GM12878 (cell line): ENCODE results near the gene UBXN7. TPM values are rescaled to one million over a fixed set of nuclear protein-coding genes. Genes with fewer than 3 reads are reported as not detected.

Experiments used
- ATAC-seq: fragments of 200-7000 bp; cut with Tn5 transposase; 3 replicates; pipeline ENCODE4 v1.9.1; 2020; ENCODE audit warnings: mild to moderate bottlenecking, moderate library complexity
- BruUV-seq: library from RNA; stranded (reverse); fragments of 400-500 nt; replicated peaks from 2 replicates; lab custom pipeline; 2021; lab: Mats Ljungman, UMichigan
- CTCF ChIA-PET: fragments of 300-600 bp; sonication (Branson Sonifier 250); formaldehyde crosslinking; extraction: SDS; loops from one replicate; lab custom pipeline; 2021; ENCODE audit warnings: inconsistent platforms; lab: Yijun Ruan, JAX
- POLR2A ChIA-PET: fragments of 350-600 bp; formaldehyde crosslinking; extraction: SDS; loops from one replicate; lab custom pipeline; 2021; ENCODE audit warnings: inconsistent platforms; lab: Charles Lee
- RAD21 ChIA-PET: fragments of 300-600 bp; sonication (Branson Sonifier 250); formaldehyde crosslinking; loops from one replicate; lab custom pipeline; 2023; ENCODE audit warnings: antibody characterized with exemption; ENCODE audit not compliant: unreplicated experiment; lab: Charles Lee
- SMC1A ChIA-PET: fragments of 300-600 bp; sonication (Branson Sonifier 250); formaldehyde crosslinking; loops from one replicate; lab custom pipeline; 2023; ENCODE audit not compliant: unreplicated experiment, uncharacterized antibody; lab: Charles Lee
- DNase-seq: peaks from one replicate; pipeline ENCODE4 v3.0.0-alpha.2; 2011; ENCODE audit warnings: low read depth, low spot score
- FAIRE-seq: peaks from 3 replicates; lab custom pipeline; 2011; peaks lifted over from hg19 to GRCh38; lab: Jason Lieb, UNC
- H2AFZ ChIP-seq: 2 replicates; pipeline ENCODE4 v1.6.0; 2011; ENCODE audit warnings: low read depth, low read length, control low read depth; ENCODE audit not compliant: control insufficient read depth
- H3K27ac ChIP-seq: 2 replicates; pipeline ENCODE4 v1.5.1; 2011; ENCODE audit warnings: control low read depth; ENCODE audit not compliant: control insufficient read depth, insufficient read depth
- H3K27me3 ChIP-seq, 2 experiments: replicated peaks in 1 of 2; 2 replicates each; pipeline versions ENCODE4 v1.6.0 to v1.6.1; 2011; ENCODE audit warnings: low read length in 1 of 2; ENCODE audit not compliant: control insufficient read depth in 2 of 2, insufficient read depth in 2 of 2
- H3K36me3 ChIP-seq, 2 experiments: 2 replicates each; pipeline ENCODE4 v1.5.1; 2011; ENCODE audit warnings: low read length in 1 of 2; ENCODE audit not compliant: control insufficient read depth in 2 of 2, insufficient read depth in 2 of 2
- H3K4me1 ChIP-seq: 2 replicates; pipeline ENCODE4 v1.6.1; 2011; ENCODE audit warnings: mild to moderate bottlenecking, low read length, moderate library complexity, mixed read lengths; ENCODE audit not compliant: control insufficient read depth, insufficient read depth
- H3K4me2 ChIP-seq: 2 replicates; pipeline ENCODE4 v1.6.0; 2011; ENCODE audit warnings: control low read depth; ENCODE audit not compliant: control insufficient read depth, insufficient read depth
- H3K4me3 ChIP-seq: fragments of 200-600 bp; sonication (generic); 2 replicates; pipeline ENCODE4 v1.5.1; 2016
- H3K79me2 ChIP-seq: 2 replicates; pipeline ENCODE4 v1.6.0; 2011; ENCODE audit warnings: low read length; ENCODE audit not compliant: control insufficient read depth, insufficient read depth
- H3K9ac ChIP-seq: 2 replicates; pipeline ENCODE4 v1.8.0; 2011; ENCODE audit warnings: low read length, control low read depth, mixed read lengths; ENCODE audit not compliant: control insufficient read depth, insufficient read depth
- H3K9me3 ChIP-seq: replicated peaks from 3 replicates; pipeline ENCODE4 v1.5.1; 2011; ENCODE audit warnings: mild to moderate bottlenecking, low read length; ENCODE audit not compliant: control insufficient read depth, insufficient read depth
- H4K20me1 ChIP-seq: 2 replicates; pipeline ENCODE4 v1.6.0; 2011; ENCODE audit not compliant: control insufficient read depth, insufficient read depth
- ASH2L ChIP-seq: fragments of 300-600, 200-600 bp; sonication (generic); IDR thresholded peaks from 2 replicates; pipeline ENCODE4 v1.6.1; 2017; ENCODE audit warnings: low read depth, mild to moderate bottlenecking, borderline replicate concordance
- CBFB ChIP-seq: IDR thresholded peaks from 2 replicates; pipeline ENCODE4 v1.6.1; 2016; ENCODE audit warnings: antibody characterized with exemption, low read depth
- ELK1 ChIP-seq: IDR thresholded peaks from 2 replicates; pipeline ENCODE4 v1.6.1; 2012; ENCODE audit warnings: low read depth, low read length, improper control_type of control experiment
- HSF1 ChIP-seq: fragments of 150-350 bp; IDR thresholded peaks from 2 replicates; pipeline ENCODE4 v1.6.1; 2014; ENCODE audit warnings: mild to moderate bottlenecking, low read depth, low read length
- IRF4 ChIP-seq: IDR thresholded peaks from 2 replicates; pipeline ENCODE4 v1.6.1; 2011; ENCODE audit warnings: low read depth, low read length
- NBN ChIP-seq: fragments of 450-650 bp; IDR thresholded peaks from 2 replicates; pipeline ENCODE4 v1.6.1; 2016
- SMAD5 ChIP-seq: IDR thresholded peaks from 2 replicates; pipeline ENCODE4 v1.6.1; 2016; ENCODE audit warnings: antibody characterized with exemption, low read depth
- SPI1 ChIP-seq: IDR thresholded peaks from 2 replicates; pipeline ENCODE4 v1.6.1; 2011; ENCODE audit warnings: low read depth, mild to moderate bottlenecking, low read length, moderate library complexity, borderline replicate concordance; ENCODE audit not compliant: insufficient read depth
- ZNF207 ChIP-seq: fragments of 450-650 bp; IDR thresholded peaks from 2 replicates; pipeline ENCODE4 v1.6.1; 2014; ENCODE audit warnings: antibody characterized with exemption, mild to moderate bottlenecking, borderline replicate concordance
- ZNF274 ChIP-seq: IDR thresholded peaks from one replicate; pipeline ENCODE4 v1.8.0; 2011; ENCODE audit not compliant: insufficient read length, insufficient read depth
- WGBS: methylation state at CpG from one replicate; pipeline ENCODE4 v1.1.6; 2016; ENCODE audit warnings: low lambda C conversion rate; ENCODE audit not compliant: insufficient replicate concordance, insufficient coverage; ENCODE audit errors: missing lambda C conversion rate; 5-methylcytosine and 5-hydroxymethylcytosine counted together
- in situ Hi-C: fragments of 300-500 bp; cut with MboI; formaldehyde crosslinking; loops from 9 replicates; pipeline ENCODE4 v1.14.3; 2018; ENCODE audit warnings: mixed read lengths
- intact Hi-C: fragments of 100-400 bp; cut with micrococcal nuclease; formaldehyde crosslinking; loops from one replicate; pipeline ENCODE4 v1.14.2; 2022; ENCODE audit not compliant: unreplicated experiment
- polyA plus RNA-seq, 11 experiments: library from polyadenylated mRNA; depleted of rRNA in 4 of 11; unstranded in 6 of 11; stranded (reverse) in 5 of 11; fragments of >200 nt; fragmentation: Nextera tagmentation in 4 of 11; fragmentation: Illumina TruSeq in 1 of 11; extraction: Ambion mirVana in 4 of 11; extraction: Trizol in 1 of 11; gene quantifications; 1 replicate in 1 of 11; 2 replicates in 10 of 11; pipeline versions ENCODE4 v1.2.1 to v1.2.3, GENCODE V29; 2011 to 2016; ENCODE audit warnings: inconsistent platforms in 2 of 11, missing spikeins in 2 of 11, low read depth in 1 of 11
- total RNA-seq, 4 experiments: library from RNA; depleted of rRNA in 3 of 4; stranded (reverse); fragments of >200 nt in 3 of 4; fragmentation: Illumina TruSeq in 1 of 4; extraction: Trizol in 1 of 4; gene quantifications; 2 replicates each; pipeline versions ENCODE4 v1.2.1 to v1.2.3, GENCODE V29; 2013 to 2021

UBXN7 gene
- total and polyA plus RNA-seq, 10 of the 15 experiments (the other 5 are each of a cell fraction or from before 2014, with no cell fraction given), result 4.8 to 78.4 (median 24.9) TPM

- no peak for FAIRE-seq
Measured at GRCh38 chr3:196336319-196337145, 95.7 kb downstream of the UBXN7 start.

More at GRCh38 chr3:196336319-196337145, 95.7 kb downstream of the UBXN7 start:
- intact Hi-C loops (no loop called here), in situ Hi-C loops (no loop called here)
- Histone ChIP-seq H3K9me3 (no peaks in the 10 kb centered on the region; the same call in 2 of the 3 replicates), H3K4me2 (no peak overlapping the region), H3K4me1 (no peaks in the 10 kb centered on the region), H4K20me1 (no peaks in the 10 kb centered on the region), H3K4me3 (no peak overlapping the region), H3K36me3 (no peaks in the 10 kb centered on the region), H2AFZ (no peak overlapping the region), H3K27ac (no peak overlapping the region), H3K27me3 (no peaks in the 10 kb centered on the region), H3K9ac (no peak overlapping the region), H3K79me2 (no peaks in the 10 kb centered on the region)
- CTCF ChIA-PET, result interaction anchor here (0.6 to 0.8 kb wide), 2 partner anchors 9 to 47 kb away, joined by 3 read pairs; no protein-coding TSS in a partner anchor
- SMC1A ChIA-PET, result interaction anchor here (1.1 kb wide), 1 partner anchor 104 kb away, joined by 3 read pairs; no protein-coding TSS in a partner anchor
- DNase-seq (no peak), ATAC-seq (no peak)
- 69% methylated on average over 15 of the region's 17 CpGs for WGBS
- no TSS peak for BruUV-seq
- POLR2A ChIA-PET, result interaction anchor here (1.1 kb wide), 1 partner anchor 17 kb away, joined by 3 read pairs; no protein-coding TSS in a partner anchor
- RAD21 ChIA-PET, result interaction anchor here (0.6 to 1.0 kb wide), 2 partner anchors 25 to 39 kb away, joined by 3 read pairs; no protein-coding TSS in a partner anchor
- TF ChIP-seq IRF4, result no peak
- TF ChIP-seq CBFB, result no peak
- no peak for TF ChIP-seq ELK1
- no peak for TF ChIP-seq NBN
- no peak for TF ChIP-seq ZNF207
- TF ChIP-seq SMAD5, result no peak
- TF ChIP-seq ZNF274, result no peak
- TF ChIP-seq SPI1, result no peak
- TF ChIP-seq ASH2L, result no peak
- no peak for TF ChIP-seq HSF1
